Right renal cortex interstitium (tissue), 3 donors: ENCODE measurements around the gene CRYZ. TPM values are rescaled to one million over a fixed set of nuclear protein-coding genes. Genes with fewer than 3 reads are reported as not detected.
"Not testable (repeated sequence)": the region's sequence is repeated elsewhere in the genome, so short reads cannot be mapped to it uniquely, and the experiment has no call there.

Source experiments
- DNase-seq, 3 donors: peaks; one replicate each; pipeline ENCODE4 v3.0.0-alpha.2; 2013; ENCODE audit warnings: low read depth in 3 of 3, low spot score in 2 of 3
- polyA plus RNA-seq, 3 donors: library from polyadenylated mRNA; unstranded; fragments of 120-200 nt; gene quantifications; one replicate each; pipeline ENCODE4 v1.2.1, GENCODE V29; 2013; ENCODE audit not compliant: insufficient read length in 3 of 3

Gene CRYZ
- polyA plus RNA-seq, 3 donors: 190 to 199 (median 199) TPM

GRCh38 chr1:74683656-74684055 is 49.2 kb downstream of the CRYZ start:
- DNase-seq: no peak

GRCh38 chr1:74681851-74682250 is 51.0 kb downstream of the CRYZ start:
- no peak for DNase-seq

GRCh38 chr1:74681449-74681848 is 51.4 kb downstream of the CRYZ start:
- no peak for DNase-seq

GRCh38 chr1:74681001-74681400 is 51.8 kb downstream of the CRYZ start:
- DNase-seq: no peak

GRCh38 chr1:74679811-74680210 is 53.0 kb downstream of the CRYZ start:
- no peak for DNase-seq

GRCh38 chr1:74677926-74678325 is 54.9 kb downstream of the CRYZ start:
- no peak for DNase-seq

GRCh38 chr1:74674278-74675048 is 58.4 kb downstream of the CRYZ start:
- no peak for DNase-seq

- DNase-seq: peak in 1 of 3 donors; percentile 16
Observed at GRCh38 chr1:74673351-74674111, 59.3 kb downstream of the CRYZ start, which contains the start of gene ERICH3. ERICH3 (minus strand) TSS chr1:74673792; CDS start chr1:74673519, 273 bp downstream.

- not testable (repeated sequence) for DNase-seq
Observed at GRCh38 chr1:74670866-74671265, 62.0 kb downstream of the CRYZ start.

Other genes with a start within 250 kb of the CRYZ start
- under 1 TPM in 2 of 3 donors, not detected in 1; 0.03 to 0.07 TPM for gene LRRC53, start 220.4 kb downstream of the CRYZ start, polyA plus RNA-seq
- under 1 TPM; 0.42 to 0.67 (median 0.53) TPM for gene ERICH3, start 59.3 kb downstream of the CRYZ start, polyA plus RNA-seq
- gene TYW3, start 102 bp upstream of the CRYZ start, polyA plus RNA-seq: 10 to 100 TPM; 32.0 to 36.9 (median 33.0) TPM